Caco-2 (cell line): ENCODE results near the gene IL10RB. TPM values are rescaled to one million over a fixed set of nuclear protein-coding genes. Genes with fewer than 3 reads are reported as not detected.

Source experiments
- BruUV-seq: library from RNA; stranded (reverse); fragments of 400-500 nt; replicated peaks from 2 replicates; lab custom pipeline; 2021; lab: Mats Ljungman, UMichigan
- CTCF ChIA-PET: fragments of 300-600 bp; sonication (Branson Sonifier 250); formaldehyde crosslinking; loops from one replicate; lab custom pipeline; 2022; ENCODE audit warnings: antibody characterized with exemption; lab: Charles Lee
- POLR2A ChIA-PET: fragments of 300-600 bp; sonication (Branson Sonifier 250); formaldehyde crosslinking; loops from one replicate; lab custom pipeline; 2022; ENCODE audit warnings: antibody characterized with exemption; lab: Charles Lee
- DNase-seq, 2 experiments: peaks; one replicate each; pipeline versions ENCODE4 v3.0.0 to v3.0.0-alpha.2; 2020 to 2022
- H3K27me3 ChIP-seq: replicated peaks from 2 replicates; pipeline ENCODE4 v1.6.0; 2011; ENCODE audit warnings: low read length; ENCODE audit not compliant: control insufficient read depth, insufficient read depth
- H3K36me3 ChIP-seq: 2 replicates; pipeline ENCODE4 v1.5.1; 2011; ENCODE audit warnings: low read length; ENCODE audit not compliant: control insufficient read depth, insufficient read depth
- H3K4me1 ChIP-seq: fragments of 250-450 bp; sonication (Bioruptor Pico); 2 replicates; pipeline ENCODE4 v1.5.1; 2020; ENCODE audit warnings: mild to moderate bottlenecking
- H3K4me3 ChIP-seq: 2 replicates; pipeline ENCODE4 v1.5.1; 2011; ENCODE audit warnings: low read depth, mild to moderate bottlenecking, control low read depth, low read length
- H3K9me3 ChIP-seq: fragments of 250-450 bp; sonication (Bioruptor Pico); 2 replicates; pipeline ENCODE4 v1.5.1; 2020; ENCODE audit warnings: mild to moderate bottlenecking, moderate library complexity
- H3K27ac Mint-ChIP-seq: one replicate; pipeline ENCODE4 v1.8.0; 2022; ENCODE audit warnings: mixed read lengths; ENCODE audit not compliant: unreplicated experiment
- H3K27me3 Mint-ChIP-seq: one replicate; pipeline ENCODE4 v1.8.0; 2022; ENCODE audit warnings: mixed read lengths; ENCODE audit not compliant: insufficient read depth, unreplicated experiment
- H3K36me3 Mint-ChIP-seq: one replicate; pipeline ENCODE4 v1.8.0; 2022; ENCODE audit warnings: mild to moderate bottlenecking, mixed read lengths; ENCODE audit not compliant: insufficient read depth, unreplicated experiment
- H3K4me1 Mint-ChIP-seq: one replicate; pipeline ENCODE4 v1.8.0; 2022; ENCODE audit warnings: low read depth, mixed read lengths; ENCODE audit not compliant: unreplicated experiment
- H3K4me3 Mint-ChIP-seq: one replicate; pipeline ENCODE4 v1.8.0; 2022; ENCODE audit warnings: mild to moderate bottlenecking, moderate library complexity, mixed read lengths; ENCODE audit not compliant: unreplicated experiment
- H3K9me3 Mint-ChIP-seq: one replicate; pipeline ENCODE4 v1.8.0; 2022; ENCODE audit warnings: mixed read lengths; ENCODE audit not compliant: unreplicated experiment
- CTCF ChIP-seq, 2 experiments: fragments of 200-600 bp in 1 of 2; IDR thresholded peaks; 1 replicate in 1 of 2; 2 replicates in 1 of 2; pipeline versions ENCODE4 v1.5.1 to v1.8.0; 2011 to 2022; ENCODE audit warnings: antibody characterized with exemption in 1 of 2, control low read depth in 1 of 2, inconsistent platforms in 1 of 2, low read depth in 1 of 2, low read length in 1 of 2, mild to moderate bottlenecking in 1 of 2, moderate library complexity in 1 of 2; ENCODE audit not compliant: insufficient read depth in 1 of 2, severe bottlenecking in 1 of 2, unreplicated experiment in 1 of 2
- intact Hi-C: fragments of 100-400 bp; cut with micrococcal nuclease; formaldehyde crosslinking; loops from one replicate; pipeline ENCODE4 v1.10.0; 2022; ENCODE audit not compliant: unreplicated experiment
- total RNA-seq: library from RNA; stranded (reverse); gene quantifications from 2 replicates; pipeline ENCODE4 v1.2.3, GENCODE V29; 2022

The IL10RB gene
- total RNA-seq, 1 experiment from 2014 or later = 13.1 TPM

GRCh38 chr21:33314111-33314510, 47.9 kb downstream of the IL10RB start:
- ChIA-PET POLR2A (no interaction called here), CTCF (interaction anchor here (0.6 kb wide), 2 partner anchors 130 to 331 kb away, joined by 3 to 4 read pairs; no protein-coding TSS in a partner anchor)
- Mint-ChIP-seq H3K4me1 (no peaks in the 10 kb centered on the region), H3K4me3 (no peak overlapping the region), H3K27ac (no peak overlapping the region), H3K36me3 (no peaks in the 10 kb centered on the region), H3K9me3 (no peaks in the 10 kb centered on the region), H3K27me3 (peaks cover 11% of the 10 kb centered on the region)
- no peaks in the 10 kb centered on the region for H3K36me3 ChIP-seq
- H3K27me3 ChIP-seq = no peaks in the 10 kb centered on the region; the same call in 1 of the 2 replicates
- TF ChIP-seq CTCF (IDR thresholded peaks at IDR 0.05; ENCODE audit: insufficient read depth in 1 of 2, low read depth in 1 of 2, low read length in 1 of 2, severe bottlenecking in 1 of 2, unreplicated experiment in 1 of 2) = no peak
- H3K4me3 ChIP-seq = no peak overlapping the region
- BruUV-seq = no TSS peak
- no peaks in the 10 kb centered on the region; the same call in 1 of the 2 replicates for H3K9me3 ChIP-seq
- intact Hi-C loops = no loop called here
- DNase-seq = no peak
- no peaks in the 10 kb centered on the region for H3K4me1 ChIP-seq

GRCh38 chr21:33315946-33316710, 50.0 kb downstream of the IL10RB start:
- intact Hi-C loops = no loop called here
- ChIA-PET POLR2A (no interaction called here), CTCF (no interaction called here)
- no peak for DNase-seq
- no peaks in the 10 kb centered on the region for H3K9me3 Mint-ChIP-seq
- BruUV-seq = no TSS peak
- H3K4me1 Mint-ChIP-seq = no peaks in the 10 kb centered on the region
- H3K27me3 ChIP-seq = no peaks in the 10 kb centered on the region; the same call in 1 of the 2 replicates
- H3K27me3 Mint-ChIP-seq = peaks cover 14% of the 10 kb centered on the region
- no peaks in the 10 kb centered on the region for H3K36me3 Mint-ChIP-seq
- H3K9me3 ChIP-seq = no peaks in the 10 kb centered on the region; the same call in 1 of the 2 replicates
- H3K4me3 Mint-ChIP-seq = no peak overlapping the region
- no peaks in the 10 kb centered on the region for H3K36me3 ChIP-seq
- no peak overlapping the region for H3K27ac Mint-ChIP-seq
- TF ChIP-seq CTCF (IDR thresholded peaks at IDR 0.05; ENCODE audit: insufficient read depth in 1 of 2, low read depth in 1 of 2, low read length in 1 of 2, severe bottlenecking in 1 of 2, unreplicated experiment in 1 of 2) = no peak
- no peak overlapping the region for H3K4me3 ChIP-seq
- H3K4me1 ChIP-seq = no peaks in the 10 kb centered on the region

GRCh38 chr21:33317145-33317544, 51.0 kb downstream of the IL10RB start:
- no peaks in the 10 kb centered on the region; the same call in 1 of the 2 replicates for H3K27me3 ChIP-seq
- Mint-ChIP-seq H3K27ac (no peak overlapping the region), H3K27me3 (peaks cover 14% of the 10 kb centered on the region), H3K36me3 (no peaks in the 10 kb centered on the region), H3K4me1 (no peaks in the 10 kb centered on the region), H3K4me3 (no peak overlapping the region), H3K9me3 (no peaks in the 10 kb centered on the region)
- no peaks in the 10 kb centered on the region; the same call in 1 of the 2 replicates for H3K9me3 ChIP-seq
- H3K4me3 ChIP-seq = no peak overlapping the region
- H3K4me1 ChIP-seq = no peaks in the 10 kb centered on the region
- TF ChIP-seq CTCF (IDR thresholded peaks at IDR 0.05; ENCODE audit: insufficient read depth in 1 of 2, low read depth in 1 of 2, low read length in 1 of 2, severe bottlenecking in 1 of 2, unreplicated experiment in 1 of 2) = no peak
- no TSS peak for BruUV-seq
- ChIA-PET POLR2A (no interaction called here), CTCF (no interaction called here)
- no peak for DNase-seq
- H3K36me3 ChIP-seq = no peaks in the 10 kb centered on the region
- intact Hi-C loops = no loop called here
